Nephron progenitor cell (in vitro differentiated cells): ENCODE data around the gene CMTM1.
"Not testable (repeated sequence)": the region's sequence is repeated elsewhere in the genome, so short reads cannot be mapped to it uniquely, and the experiment has no call there.

ENCODE experiments used
- DNase-seq: peaks from one replicate; pipeline ENCODE4 v3.0.0; 2021
- H3K27ac Mint-ChIP-seq: 2 replicates; pipeline ENCODE4 v1.8.0; 2021; ENCODE audit warnings: mild to moderate bottlenecking, moderate library complexity, mixed read lengths
- H3K27me3 Mint-ChIP-seq: 2 replicates; pipeline ENCODE4 v1.8.0; 2021; ENCODE audit warnings: mild to moderate bottlenecking, low read depth, mixed read lengths; ENCODE audit not compliant: poor library complexity
- H3K36me3 Mint-ChIP-seq: 2 replicates; pipeline ENCODE4 v1.8.0; 2021; ENCODE audit warnings: low read depth, mixed read lengths
- H3K4me1 Mint-ChIP-seq: 2 replicates; pipeline ENCODE4 v1.8.0; 2021; ENCODE audit warnings: mixed read lengths
- H3K4me3 Mint-ChIP-seq: 2 replicates; pipeline ENCODE4 v1.8.0; 2021; ENCODE audit warnings: mild to moderate bottlenecking, moderate library complexity, mixed read lengths
- H3K9me3 Mint-ChIP-seq: 2 replicates; pipeline ENCODE4 v1.8.0; 2021; ENCODE audit warnings: mild to moderate bottlenecking, moderate library complexity, mixed read lengths
- TF ChIP-seq, protein P1 (sequence below): fragments of 200-600 bp; sonication (generic); IDR thresholded peaks from 2 replicates; pipeline ENCODE4 v1.5.0; 2021; ENCODE audit warnings: antibody characterized with exemption

The CMTM1 gene

DNA sequence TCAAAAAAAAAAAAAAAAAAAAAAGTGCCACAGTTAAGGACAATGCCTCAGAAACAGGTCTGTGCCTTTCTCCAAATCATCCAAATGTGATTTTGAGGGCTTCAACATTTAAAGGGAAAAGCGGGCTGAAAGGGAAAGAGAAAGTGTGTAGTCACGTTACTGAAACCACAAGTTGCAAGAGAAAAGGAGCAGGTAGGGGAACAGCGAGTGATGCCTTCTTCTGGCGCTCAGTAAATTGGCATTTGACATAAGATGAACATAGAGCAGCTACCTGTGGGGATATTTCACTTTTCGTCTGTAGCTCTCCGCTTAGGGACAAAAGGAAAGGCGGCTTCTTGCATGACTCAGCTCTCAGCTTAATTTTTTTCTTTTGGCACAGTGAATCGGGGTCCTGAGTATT, 24.1 kb downstream of the CMTM1 start:
- peaks cover 16% of the 10 kb centered on the region for H3K27me3 Mint-ChIP-seq
- no peak overlapping the region for H3K4me3 Mint-ChIP-seq
- TF ChIP-seq, protein P1, sequence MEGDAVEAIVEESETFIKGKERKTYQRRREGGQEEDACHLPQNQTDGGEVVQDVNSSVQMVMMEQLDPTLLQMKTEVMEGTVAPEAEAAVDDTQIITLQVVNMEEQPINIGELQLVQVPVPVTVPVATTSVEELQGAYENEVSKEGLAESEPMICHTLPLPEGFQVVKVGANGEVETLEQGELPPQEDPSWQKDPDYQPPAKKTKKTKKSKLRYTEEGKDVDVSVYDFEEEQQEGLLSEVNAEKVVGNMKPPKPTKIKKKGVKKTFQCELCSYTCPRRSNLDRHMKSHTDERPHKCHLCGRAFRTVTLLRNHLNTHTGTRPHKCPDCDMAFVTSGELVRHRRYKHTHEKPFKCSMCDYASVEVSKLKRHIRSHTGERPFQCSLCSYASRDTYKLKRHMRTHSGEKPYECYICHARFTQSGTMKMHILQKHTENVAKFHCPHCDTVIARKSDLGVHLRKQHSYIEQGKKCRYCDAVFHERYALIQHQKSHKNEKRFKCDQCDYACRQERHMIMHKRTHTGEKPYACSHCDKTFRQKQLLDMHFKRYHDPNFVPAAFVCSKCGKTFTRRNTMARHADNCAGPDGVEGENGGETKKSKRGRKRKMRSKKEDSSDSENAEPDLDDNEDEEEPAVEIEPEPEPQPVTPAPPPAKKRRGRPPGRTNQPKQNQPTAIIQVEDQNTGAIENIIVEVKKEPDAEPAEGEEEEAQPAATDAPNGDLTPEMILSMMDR: no peak
- no peak overlapping the region for H3K27ac Mint-ChIP-seq
- H3K4me1 Mint-ChIP-seq: peaks cover 18% of the 10 kb centered on the region
- no peaks in the 10 kb centered on the region for H3K9me3 Mint-ChIP-seq
- H3K36me3 Mint-ChIP-seq: no peaks in the 10 kb centered on the region
- DNase-seq: no peak

DNA sequence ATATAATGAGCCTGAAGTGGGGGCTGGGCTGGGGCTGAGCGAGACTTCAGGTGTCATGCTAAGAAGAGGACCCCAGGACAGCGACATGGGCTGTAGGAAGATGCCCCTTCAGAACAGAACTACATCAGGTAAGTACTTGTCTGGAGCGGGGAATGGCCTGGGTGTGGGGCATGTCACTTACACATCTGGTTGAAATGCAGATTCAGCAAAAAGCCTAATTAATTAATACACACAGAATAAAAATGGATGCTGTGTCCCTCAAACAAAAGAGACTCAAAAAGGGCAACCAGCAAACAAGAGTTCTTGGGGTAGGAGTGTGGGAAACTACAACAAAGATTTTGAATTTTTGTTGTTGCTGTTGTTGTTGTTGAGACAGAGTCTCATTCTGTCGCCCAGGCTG, 24.8 kb downstream of the CMTM1 start:
- H3K4me3 Mint-ChIP-seq: no peak overlapping the region
- peaks cover 11% of the 10 kb centered on the region for H3K4me1 Mint-ChIP-seq
- H3K9me3 Mint-ChIP-seq: no peaks in the 10 kb centered on the region
- DNase-seq: no peak
- no peak overlapping the region for H3K27ac Mint-ChIP-seq
- H3K27me3 Mint-ChIP-seq: peaks cover 15% of the 10 kb centered on the region
- no peaks in the 10 kb centered on the region for H3K36me3 Mint-ChIP-seq
- TF ChIP-seq, protein P1: no peak

DNA sequence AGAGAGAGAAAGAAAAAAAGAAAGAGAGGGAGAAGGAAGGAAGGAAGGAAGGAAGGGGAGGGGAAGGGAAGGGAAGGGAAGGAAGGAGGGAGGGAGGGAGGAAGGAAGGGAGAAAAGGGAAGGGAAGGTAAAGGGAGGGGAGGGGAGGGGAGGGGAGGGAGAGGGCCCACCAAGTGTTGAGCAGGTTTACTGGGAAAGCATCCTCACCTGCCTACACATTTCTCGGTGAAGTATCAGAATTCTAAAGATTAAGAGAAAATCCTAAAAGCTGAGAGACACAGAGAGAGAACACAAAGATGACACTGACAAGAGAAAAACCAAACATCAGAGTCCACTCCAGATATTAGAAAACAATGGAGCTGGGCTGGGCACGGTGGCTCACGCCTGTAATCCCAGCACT, 26.0 kb downstream of the CMTM1 start:
- Mint-ChIP-seq H3K4me3 (no peak overlapping the region), H3K27ac (no peak overlapping the region), H3K4me1 (no peaks in the 10 kb centered on the region), H3K36me3 (no peaks in the 10 kb centered on the region), H3K27me3 (peaks cover 12% of the 10 kb centered on the region), H3K9me3 (no peaks in the 10 kb centered on the region)
- TF ChIP-seq, protein P1: no peak
- DNase-seq: no peak

DNA sequence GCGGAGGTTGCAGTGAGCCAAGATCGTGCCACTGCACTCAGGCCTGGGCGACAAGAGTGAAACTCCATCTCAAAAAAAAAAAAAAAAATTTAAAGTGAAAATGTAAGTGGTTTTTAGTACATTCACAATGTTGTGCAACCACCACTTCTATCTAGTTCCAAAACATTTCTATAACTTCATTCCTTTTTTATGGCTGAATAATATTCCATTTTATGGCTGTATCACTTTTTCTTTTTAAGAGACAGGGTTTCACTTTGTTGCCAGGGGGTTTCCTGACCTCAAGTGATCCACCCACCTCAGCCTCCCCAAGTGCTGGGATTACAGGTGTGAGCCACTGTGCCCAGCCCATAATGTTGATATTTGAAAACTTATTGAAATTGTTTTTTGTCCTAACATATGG, 26.6 kb downstream of the CMTM1 start:
- Mint-ChIP-seq H3K27me3 (peaks cover 12% of the 10 kb centered on the region), H3K4me3 (no peak overlapping the region), H3K9me3 (no peaks in the 10 kb centered on the region), H3K36me3 (no peaks in the 10 kb centered on the region), H3K27ac (no peak overlapping the region), H3K4me1 (no peaks in the 10 kb centered on the region)
- DNase-seq: no peak
- TF ChIP-seq, protein P1: no peak

DNA sequence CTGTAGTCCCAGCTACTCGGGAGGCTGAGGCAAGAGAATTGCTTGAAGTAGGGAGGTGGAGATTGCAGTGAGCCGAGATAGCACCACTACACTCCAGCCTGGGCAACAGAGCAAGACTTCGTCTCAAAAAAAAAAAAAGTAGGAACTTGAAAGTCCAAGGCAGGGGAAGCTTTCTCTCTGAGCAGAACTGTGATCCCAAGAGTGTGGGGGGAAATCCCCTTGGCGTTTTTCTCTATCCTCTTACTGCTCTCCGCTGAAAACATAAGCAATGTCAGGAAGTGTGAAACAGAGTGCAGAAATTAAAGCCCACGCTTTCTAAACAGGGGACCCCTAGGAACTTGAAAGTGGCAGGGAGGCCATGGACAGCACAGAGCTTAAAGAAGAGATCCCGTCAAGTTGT, 28.5 kb downstream of the CMTM1 start:
- Mint-ChIP-seq H3K27ac (no peak overlapping the region), H3K27me3 (peaks cover 8% of the 10 kb centered on the region), H3K4me3 (no peak overlapping the region), H3K4me1 (peaks cover 1% of the 10 kb centered on the region), H3K9me3 (no peaks in the 10 kb centered on the region), H3K36me3 (no peaks in the 10 kb centered on the region)
- TF ChIP-seq, protein P1: no peak
- DNase-seq: no peak

DNA sequence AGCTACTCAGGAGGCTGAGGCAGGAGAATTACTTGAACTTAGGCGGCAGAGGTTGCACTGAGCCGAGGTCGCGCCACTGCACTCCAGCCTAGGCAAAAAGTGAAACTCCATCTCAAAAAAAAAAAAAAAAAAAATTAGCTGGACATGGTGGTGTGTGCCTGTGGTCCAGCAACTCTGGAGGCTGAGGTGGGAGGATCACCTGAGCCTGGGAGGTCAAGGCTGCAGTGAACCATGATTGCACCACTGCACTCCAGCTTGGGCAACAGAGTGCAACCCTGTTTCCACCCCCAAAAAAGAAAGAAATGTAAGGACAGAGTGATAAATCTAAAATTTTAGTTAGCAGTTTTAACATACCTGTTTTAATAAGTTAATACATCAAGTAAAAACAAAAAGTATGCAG, 30.3 kb downstream of the CMTM1 start:
- not testable (repeated sequence) for H3K27ac Mint-ChIP-seq, H3K27me3 Mint-ChIP-seq, H3K9me3 Mint-ChIP-seq, H3K36me3 Mint-ChIP-seq, DNase-seq, H3K4me3 Mint-ChIP-seq
- peaks cover 13% of the 10 kb centered on the region for H3K4me1 Mint-ChIP-seq
